PFSK-1 (cell line): Measurements from ENCODE around the gene C6orf15. TPM values are rescaled to one million over a fixed set of nuclear protein-coding genes. Genes with fewer than 3 reads are reported as not detected.

ENCODE experiments used
- FOXP2 ChIP-seq: optimal IDR thresholded peaks from 2 replicates; pipeline ENCODE3; 2011; ENCODE audit warnings: borderline replicate concordance, control low read depth, inconsistent platforms; ENCODE audit not compliant: insufficient read depth; ENCODE audit errors: extremely low read length, extremely low read depth
- POLR2AphosphoS5 ChIP-seq: IDR thresholded peaks from 2 replicates; pipeline ENCODE4 v1.6.1; 2012; ENCODE audit warnings: low read depth, mild to moderate bottlenecking, control low read depth, low read length, moderate library complexity
- SIN3A ChIP-seq: IDR thresholded peaks from 2 replicates; pipeline ENCODE4 v1.6.1; 2012; ENCODE audit warnings: mild to moderate bottlenecking, low read length, moderate library complexity, borderline replicate concordance; ENCODE audit not compliant: insufficient read depth
- TAF1 ChIP-seq: IDR thresholded peaks from 2 replicates; pipeline ENCODE4 v1.6.1; 2012; ENCODE audit warnings: low read length, control low read depth, borderline replicate concordance; ENCODE audit not compliant: insufficient read depth
- polyA plus RNA-seq: library from polyadenylated mRNA; unstranded; fragments of >200 nt; gene quantifications from one replicate; pipeline ENCODE4 v1.2.1, GENCODE V29; 2012; ENCODE audit warnings: low read depth, missing spikeins; ENCODE audit not compliant: insufficient read length
- TF ChIP-seq, protein P1 (sequence below), 2 experiments: IDR thresholded peaks; 2 replicates each; pipeline versions ENCODE4 v1.6.1 to v1.8.0; 2011 to 2012; ENCODE audit warnings: low read depth in 2 of 2, low read length in 2 of 2, control low read depth in 1 of 2, inconsistent platforms in 1 of 2, mild to moderate bottlenecking in 1 of 2, moderate library complexity in 1 of 2; ENCODE audit not compliant: insufficient read depth in 1 of 2

C6orf15 gene
- polyA plus RNA-seq: not detected

- TF ChIP-seq SIN3A (no peak), FOXP2 (no peak), TAF1 (no peak), POLR2AphosphoS5 (no peak)
- TF ChIP-seq, protein P1, sequence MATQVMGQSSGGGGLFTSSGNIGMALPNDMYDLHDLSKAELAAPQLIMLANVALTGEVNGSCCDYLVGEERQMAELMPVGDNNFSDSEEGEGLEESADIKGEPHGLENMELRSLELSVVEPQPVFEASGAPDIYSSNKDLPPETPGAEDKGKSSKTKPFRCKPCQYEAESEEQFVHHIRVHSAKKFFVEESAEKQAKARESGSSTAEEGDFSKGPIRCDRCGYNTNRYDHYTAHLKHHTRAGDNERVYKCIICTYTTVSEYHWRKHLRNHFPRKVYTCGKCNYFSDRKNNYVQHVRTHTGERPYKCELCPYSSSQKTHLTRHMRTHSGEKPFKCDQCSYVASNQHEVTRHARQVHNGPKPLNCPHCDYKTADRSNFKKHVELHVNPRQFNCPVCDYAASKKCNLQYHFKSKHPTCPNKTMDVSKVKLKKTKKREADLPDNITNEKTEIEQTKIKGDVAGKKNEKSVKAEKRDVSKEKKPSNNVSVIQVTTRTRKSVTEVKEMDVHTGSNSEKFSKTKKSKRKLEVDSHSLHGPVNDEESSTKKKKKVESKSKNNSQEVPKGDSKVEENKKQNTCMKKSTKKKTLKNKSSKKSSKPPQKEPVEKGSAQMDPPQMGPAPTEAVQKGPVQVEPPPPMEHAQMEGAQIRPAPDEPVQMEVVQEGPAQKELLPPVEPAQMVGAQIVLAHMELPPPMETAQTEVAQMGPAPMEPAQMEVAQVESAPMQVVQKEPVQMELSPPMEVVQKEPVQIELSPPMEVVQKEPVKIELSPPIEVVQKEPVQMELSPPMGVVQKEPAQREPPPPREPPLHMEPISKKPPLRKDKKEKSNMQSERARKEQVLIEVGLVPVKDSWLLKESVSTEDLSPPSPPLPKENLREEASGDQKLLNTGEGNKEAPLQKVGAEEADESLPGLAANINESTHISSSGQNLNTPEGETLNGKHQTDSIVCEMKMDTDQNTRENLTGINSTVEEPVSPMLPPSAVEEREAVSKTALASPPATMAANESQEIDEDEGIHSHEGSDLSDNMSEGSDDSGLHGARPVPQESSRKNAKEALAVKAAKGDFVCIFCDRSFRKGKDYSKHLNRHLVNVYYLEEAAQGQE (IDR thresholded peaks at IDR 0.05; ENCODE audit: insufficient read depth in 1 of 2, low read depth in 2 of 2, low read length in 2 of 2): no peak
Measured at GRCh38 chr6:31112478-31112877, at the start of gene C6orf15. Gene C6orf15 (minus strand): TSS chr6:31112575. CDS start chr6:31112555, 20 bp downstream.

DNA sequence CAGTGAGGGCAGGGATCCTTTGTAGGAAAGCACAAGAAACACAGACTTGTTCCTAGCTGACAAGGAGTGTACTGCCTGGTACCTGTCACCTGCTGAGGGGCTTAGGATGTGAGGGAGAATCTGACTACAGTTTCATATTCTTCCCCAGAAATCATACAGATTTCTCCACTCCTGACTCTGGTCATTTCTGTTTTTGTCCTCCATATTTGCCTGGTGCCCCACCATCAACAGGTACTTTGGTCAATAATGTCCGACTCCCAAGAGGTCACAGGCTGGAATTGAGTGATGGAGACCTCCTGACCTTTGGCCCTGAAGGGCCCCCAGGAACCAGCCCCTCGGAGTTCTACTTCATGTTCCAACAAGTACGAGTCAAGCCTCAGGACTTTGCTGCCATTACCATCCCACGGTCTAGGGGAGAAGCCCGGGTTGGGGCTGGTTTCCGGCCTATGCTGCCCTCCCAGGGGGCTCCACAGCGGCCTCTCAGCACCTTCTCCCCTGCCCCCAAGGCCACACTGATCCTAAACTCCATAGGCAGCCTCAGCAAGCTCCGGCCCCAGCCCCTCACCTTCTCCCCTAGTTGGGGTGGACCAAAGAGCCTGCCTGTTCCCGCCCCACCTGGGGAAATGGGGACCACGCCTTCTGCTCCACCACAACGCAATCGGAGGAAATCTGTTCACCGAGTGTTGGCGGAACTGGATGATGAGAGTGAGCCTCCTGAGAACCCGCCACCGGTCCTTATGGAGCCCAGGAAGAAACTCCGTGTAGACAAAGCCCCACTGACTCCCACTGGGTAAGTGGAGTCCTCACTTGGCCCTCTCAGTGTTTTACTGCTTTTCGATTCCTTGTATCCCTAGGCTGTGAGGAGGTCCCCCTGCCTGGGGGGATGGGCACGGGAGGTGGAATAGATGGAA is 49.1 kb upstream of the C6orf15 start:
- TF ChIP-seq POLR2AphosphoS5: no peak
- no peak for TF ChIP-seq SIN3A
- TF ChIP-seq, protein P1 (IDR thresholded peaks at IDR 0.05; ENCODE audit: insufficient read depth in 1 of 2, low read depth in 2 of 2, low read length in 2 of 2): no peak
- TF ChIP-seq FOXP2: no peak
- TF ChIP-seq TAF1: no peak

DNA sequence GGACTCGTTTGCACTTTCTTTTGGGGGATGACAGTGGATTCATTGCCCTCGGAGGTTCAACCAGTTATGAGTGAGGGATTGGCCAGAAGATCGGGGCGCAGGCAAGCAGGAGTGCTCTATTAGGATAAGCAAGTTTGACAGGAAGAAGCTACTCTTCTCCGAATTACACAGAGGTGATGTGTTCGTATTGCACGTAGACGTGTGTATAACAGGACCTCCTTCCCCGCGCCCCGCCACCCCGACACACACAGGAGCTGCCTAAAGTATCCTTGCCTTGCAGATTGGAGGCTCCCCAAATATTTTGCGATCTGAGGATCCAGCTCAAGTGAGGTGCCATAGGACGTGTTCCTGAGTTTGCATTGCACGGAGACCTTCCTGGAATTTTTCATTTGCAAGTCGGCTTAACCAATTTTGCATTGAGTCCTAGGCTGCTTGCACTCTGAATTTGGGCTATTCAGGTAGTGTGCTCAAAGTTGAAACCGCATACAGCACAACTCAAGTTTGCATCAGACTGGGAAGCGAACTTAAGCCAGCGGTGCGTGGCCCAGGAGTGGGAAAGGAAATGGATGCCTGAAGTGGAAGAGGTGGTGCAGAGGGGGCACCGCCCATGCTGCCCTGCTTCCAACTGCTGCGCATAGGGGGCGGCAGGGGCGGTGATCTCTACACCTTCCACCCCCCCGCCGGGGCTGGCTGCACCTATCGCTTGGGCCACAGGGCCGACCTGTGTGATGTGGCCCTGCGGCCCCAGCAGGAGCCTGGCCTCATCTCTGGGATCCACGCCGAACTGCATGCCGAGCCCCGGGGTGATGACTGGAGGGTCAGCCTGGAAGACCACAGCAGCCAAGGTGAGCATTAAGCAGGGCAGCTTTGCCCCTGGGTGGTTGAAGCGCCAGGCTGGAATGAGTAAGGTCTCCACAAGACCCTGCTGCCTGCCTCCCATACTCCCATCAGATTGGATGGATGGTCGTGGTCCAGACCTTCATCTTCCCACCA is 46.8 kb upstream of the C6orf15 start:
- no peak for TF ChIP-seq TAF1
- TF ChIP-seq POLR2AphosphoS5: peak; percentile 45; the same call in 1 of the 2 replicates
- TF ChIP-seq SIN3A: no peak
- no peak for TF ChIP-seq FOXP2
- TF ChIP-seq, protein P1 (IDR thresholded peaks at IDR 0.05; ENCODE audit: insufficient read depth in 1 of 2, low read depth in 2 of 2, low read length in 2 of 2): no peak

- TF ChIP-seq SIN3A: peak; percentile 80
- peak; percentile 66 for TF ChIP-seq FOXP2
- peak; percentile 70 for TF ChIP-seq POLR2AphosphoS5
- TF ChIP-seq, protein P1 (IDR thresholded peaks at IDR 0.05; ENCODE audit: insufficient read depth in 1 of 2, low read depth in 2 of 2, low read length in 2 of 2): no peak
- peak; percentile 83; the same call in 1 of the 2 replicates for TF ChIP-seq TAF1
Measured at GRCh38 chr6:31158140-31158862, 45.9 kb upstream of the C6orf15 start, which contains the start of gene TCF19. Gene TCF19 (plus strand): TSS chr6:31158589. CDS start chr6:31159470, 881 bp downstream.
